GM18909 (cell line): ENCODE measurements around the gene KRTAP4-7.
"Not testable (repeated sequence)": the region's sequence is repeated elsewhere in the genome, so short reads cannot be mapped to it uniquely, and the experiment has no call there.

Experiments
- ATAC-seq: cut with Tn5 transposase; IDR thresholded peaks from one replicate; pipeline ENCODE4 v1.9.1; 2021; ENCODE audit warnings: mild to moderate bottlenecking; ENCODE audit not compliant: unreplicated experiment, poor library complexity

KRTAP4-7 gene

DNA sequence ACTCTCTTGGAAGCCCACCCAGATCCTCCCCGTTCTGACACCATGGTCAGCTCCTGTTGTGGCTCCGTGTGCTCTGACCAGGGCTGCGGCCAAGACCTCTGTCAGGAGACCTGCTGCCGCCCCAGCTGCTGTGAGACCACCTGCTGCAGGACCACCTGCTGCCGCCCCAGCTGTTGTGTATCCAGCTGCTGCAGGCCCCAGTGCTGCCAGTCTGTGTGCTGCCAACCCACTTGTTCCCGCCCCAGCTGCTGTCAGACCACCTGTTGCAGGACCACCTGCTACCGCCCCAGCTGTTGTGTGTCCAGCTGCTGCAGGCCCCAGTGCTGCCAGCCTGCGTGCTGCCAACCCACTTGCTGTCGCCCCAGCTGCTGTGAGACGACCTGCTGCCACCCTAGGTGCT is 21.4 kb downstream of the KRTAP4-7 start, which contains the start of gene KRTAP4-9:
TSS of gene KRTAP4-9 (plus strand) at position 43 of the 400 bp plus-strand sequence. CDS start at position 43, 0 bp downstream.
- ATAC-seq = not testable (repeated sequence)

- no peak for ATAC-seq
Observed at GRCh38 chr17:41107941-41108450, 24.0 kb downstream of the KRTAP4-7 start.

- not testable (repeated sequence) for ATAC-seq
Observed at GRCh38 chr17:41108728-41109386, 24.9 kb downstream of the KRTAP4-7 start.

GRCh38 chr17:41111151-41111885 is 27.4 kb downstream of the KRTAP4-7 start:
- ATAC-seq = no peak

GRCh38 chr17:41116297-41116696 is 32.3 kb downstream of the KRTAP4-7 start:
- ATAC-seq = no peak

DNA sequence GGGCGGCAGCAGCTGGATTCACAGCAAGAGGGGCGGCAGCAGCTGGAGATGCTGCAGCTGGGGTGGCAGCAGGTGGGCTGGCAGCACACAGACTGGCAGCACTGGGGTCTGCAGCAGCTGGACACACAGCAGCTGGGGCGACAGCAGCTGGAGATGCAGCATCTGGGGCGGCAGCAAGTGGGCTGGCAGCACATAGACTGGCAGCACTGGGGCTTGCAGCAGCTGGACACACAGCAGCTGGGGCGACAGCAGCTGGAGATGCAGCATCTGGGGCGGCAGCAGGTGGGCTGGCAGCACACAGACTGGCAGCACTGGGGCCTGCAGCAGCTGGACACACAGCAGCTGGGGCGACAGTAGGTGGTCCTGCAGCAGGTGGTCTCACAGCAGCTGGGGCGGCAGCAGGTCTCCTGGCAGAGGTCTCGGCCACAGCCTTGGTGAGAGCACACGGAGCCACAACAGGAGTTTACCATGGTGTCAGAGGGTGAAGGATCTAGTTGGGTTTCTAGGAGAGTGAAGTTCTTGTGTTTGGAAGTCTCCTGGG is 34.0 kb downstream of the KRTAP4-7 start, which contains the start of gene KRTAP4-11:
TSS of gene KRTAP4-11 (minus strand) at position 528 of the 541 bp plus-strand sequence. CDS start at position 470, 58 bp downstream.
- ATAC-seq = not testable (repeated sequence)

GRCh38 chr17:41118721-41119120 is 34.8 kb downstream of the KRTAP4-7 start:
- ATAC-seq = no peak

DNA sequence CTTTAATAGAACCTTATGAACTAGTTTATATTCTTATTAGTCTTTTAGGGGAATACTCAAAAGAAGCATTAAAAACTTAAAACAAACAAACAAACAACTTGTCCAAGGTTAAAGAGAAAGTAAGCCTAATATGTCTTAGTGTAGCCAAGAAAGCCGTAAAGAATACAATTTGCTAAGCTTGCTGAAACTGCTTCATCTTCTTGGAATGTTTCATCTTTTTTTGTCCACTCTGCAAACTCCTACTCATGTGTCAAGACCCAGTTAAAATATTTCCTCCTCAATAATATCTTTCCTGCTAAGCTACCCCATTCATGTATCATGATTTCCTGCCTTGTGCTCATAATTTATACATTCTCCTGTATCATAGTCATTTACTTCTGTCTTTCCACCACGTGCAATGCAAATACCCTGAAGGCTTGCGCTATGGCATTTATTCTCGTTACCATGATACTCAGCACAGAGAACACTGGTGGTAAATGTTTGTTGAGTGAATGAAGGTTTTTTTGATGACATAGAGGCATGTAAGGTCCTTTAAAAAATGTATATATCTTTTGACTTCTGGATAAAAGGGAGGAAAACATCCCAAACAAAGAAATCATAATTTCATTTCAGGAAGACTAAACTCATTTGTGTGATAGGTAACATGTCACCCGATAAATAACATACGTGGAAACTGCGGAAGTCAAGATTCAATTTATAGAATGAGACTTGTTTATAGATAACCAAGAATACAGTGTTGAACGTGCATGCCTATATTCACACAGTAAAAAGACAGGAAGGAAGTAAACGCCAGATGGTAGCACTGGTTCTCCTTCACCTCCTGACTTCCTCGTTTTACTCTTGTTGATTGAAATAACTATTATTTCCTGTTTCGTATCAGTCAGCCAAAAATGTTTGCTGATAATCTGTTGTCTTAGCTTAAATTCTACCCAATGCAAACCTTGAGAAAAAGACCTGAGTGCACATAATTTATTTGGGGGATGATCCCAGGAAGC is 36.0 kb downstream of the KRTAP4-7 start:
- not testable (repeated sequence) for ATAC-seq

DNA sequence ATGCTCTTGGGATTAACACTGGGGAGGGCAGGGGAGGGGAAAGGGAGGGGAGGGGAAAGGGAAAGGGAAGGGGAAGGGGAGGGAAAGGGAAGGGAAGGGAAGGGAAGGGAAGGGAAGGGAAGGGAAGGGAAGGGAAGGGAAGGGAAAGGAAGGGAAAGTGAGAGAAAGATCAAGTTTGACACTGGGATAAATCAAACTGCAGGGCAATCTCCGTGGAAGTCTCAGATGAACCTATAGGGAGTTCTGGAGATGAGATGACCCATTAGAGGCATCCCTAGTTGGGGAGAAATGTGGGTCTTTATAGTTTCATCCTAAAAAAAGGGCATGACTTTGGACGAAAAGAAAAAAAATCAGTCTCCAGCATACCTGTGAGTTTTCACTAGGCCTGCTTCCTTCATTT is 37.8 kb downstream of the KRTAP4-7 start:
- no peak for ATAC-seq

GRCh38 chr17:41123292-41123990 is 39.5 kb downstream of the KRTAP4-7 start:
- ATAC-seq = not testable (repeated sequence)

GRCh38 chr17:41123991-41124371 is 40.0 kb downstream of the KRTAP4-7 start, which contains the start of gene KRTAP4-12:
Gene KRTAP4-12, minus strand, starts transcription at chr17:41124182. Its CDS starts 60 bp downstream, at chr17:41124122.
- not testable (repeated sequence) for ATAC-seq

DNA sequence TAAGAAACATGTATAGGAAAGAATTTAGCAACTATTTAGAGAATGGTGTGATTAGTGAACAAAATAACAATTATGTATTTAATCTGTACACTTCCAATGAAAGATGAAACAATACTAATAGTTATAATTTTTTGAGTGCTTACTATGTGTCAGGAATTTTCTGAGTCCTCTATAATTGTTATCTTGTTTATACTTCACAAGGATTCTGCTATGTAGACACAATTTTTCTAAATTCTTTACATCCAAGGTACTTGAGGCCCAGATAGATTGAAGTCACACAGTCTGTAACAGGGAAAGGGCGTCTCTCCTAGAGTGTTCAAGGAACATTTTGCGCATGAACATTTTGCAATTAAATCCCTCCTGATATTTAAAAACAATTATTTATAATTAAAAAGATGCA is 41.1 kb downstream of the KRTAP4-7 start:
- no peak for ATAC-seq

DNA sequence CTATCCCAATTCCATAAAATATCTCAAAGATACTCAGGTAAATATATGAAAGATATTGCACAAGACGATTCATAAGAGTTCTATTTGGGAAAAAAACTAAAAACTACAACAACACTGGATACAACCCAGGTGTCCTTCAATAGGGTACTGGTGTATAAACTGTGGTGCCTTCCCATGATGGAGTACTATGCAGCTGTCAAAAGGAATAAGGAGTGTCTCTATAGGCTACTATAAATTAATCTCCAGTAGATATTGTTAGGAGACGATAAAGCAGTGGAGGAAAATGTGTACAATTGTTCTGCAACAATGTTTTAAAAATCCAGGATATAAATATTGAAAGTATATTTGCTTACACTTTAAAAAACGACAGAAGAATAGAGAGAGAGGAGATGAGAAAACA is 42.5 kb downstream of the KRTAP4-7 start:
- ATAC-seq = no peak

DNA sequence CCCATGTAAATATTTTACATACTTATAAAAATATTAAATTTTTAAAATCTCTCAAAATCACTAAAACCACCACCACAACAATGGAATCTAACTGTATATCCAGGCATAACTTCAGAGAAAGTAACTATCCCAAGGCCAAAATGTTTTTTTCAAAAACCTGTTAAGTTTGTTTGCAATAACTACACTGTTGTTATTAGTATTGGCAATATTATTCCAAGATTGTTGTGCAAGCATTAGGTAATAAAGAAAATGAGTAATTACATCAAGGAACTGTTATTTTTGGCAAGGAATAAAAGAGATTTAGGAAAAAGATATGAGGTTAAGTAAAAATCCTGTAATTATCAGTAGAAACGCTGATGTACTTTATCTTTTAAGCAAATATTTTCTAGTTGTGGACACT is 43.4 kb downstream of the KRTAP4-7 start:
- no peak for ATAC-seq

GRCh38 chr17:41131979-41132378 is 48.0 kb downstream of the KRTAP4-7 start:
- ATAC-seq = no peak

DNA sequence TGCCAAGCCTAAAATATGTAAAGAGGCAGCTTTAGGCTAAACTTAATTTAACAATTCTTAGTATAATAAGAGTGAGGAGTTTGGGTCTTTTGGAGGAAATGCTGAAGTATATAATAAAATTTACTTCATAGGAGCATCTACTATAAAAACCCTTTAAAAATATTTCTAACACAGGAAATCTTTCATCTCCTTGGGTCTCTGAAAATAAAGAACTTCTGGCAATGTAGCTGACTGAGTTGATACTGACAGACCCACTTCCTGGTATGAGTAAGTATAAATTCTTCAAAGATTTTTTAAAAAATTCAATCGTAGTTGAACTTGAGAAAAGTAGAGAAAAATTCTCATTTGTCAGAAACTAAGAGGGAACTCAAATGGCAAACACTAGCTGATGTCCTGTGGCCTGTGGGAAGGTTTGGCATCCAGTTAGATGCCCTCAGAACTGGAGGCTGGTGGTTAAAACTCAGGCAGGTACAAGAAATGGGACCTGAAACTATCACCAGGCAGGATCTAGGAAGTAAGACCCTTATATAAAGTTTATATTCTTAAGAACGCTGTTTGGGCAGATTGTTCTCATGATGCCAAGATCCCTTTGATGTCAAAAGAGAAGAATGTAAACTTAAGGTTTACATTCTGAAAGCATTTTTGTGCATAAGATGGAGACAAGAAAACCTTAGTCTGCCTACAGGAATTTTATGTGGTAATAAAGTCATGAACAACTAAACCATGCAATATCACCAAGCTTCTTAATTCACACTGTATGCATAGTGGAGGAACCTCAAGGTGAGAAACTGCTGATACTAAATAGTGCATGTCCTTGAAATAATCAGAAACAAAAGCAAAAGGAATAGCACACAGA is 50.2 kb downstream of the KRTAP4-7 start:
- ATAC-seq = no peak
